ENCODE data around the gene ARMC2. TPM values are rescaled to one million over a fixed set of nuclear protein-coding genes. Genes with fewer than 3 reads are reported as not detected.

ARMC2 gene
- total RNA-seq, 1 experiment from 2014 or later = 1.1 TPM

DNA sequence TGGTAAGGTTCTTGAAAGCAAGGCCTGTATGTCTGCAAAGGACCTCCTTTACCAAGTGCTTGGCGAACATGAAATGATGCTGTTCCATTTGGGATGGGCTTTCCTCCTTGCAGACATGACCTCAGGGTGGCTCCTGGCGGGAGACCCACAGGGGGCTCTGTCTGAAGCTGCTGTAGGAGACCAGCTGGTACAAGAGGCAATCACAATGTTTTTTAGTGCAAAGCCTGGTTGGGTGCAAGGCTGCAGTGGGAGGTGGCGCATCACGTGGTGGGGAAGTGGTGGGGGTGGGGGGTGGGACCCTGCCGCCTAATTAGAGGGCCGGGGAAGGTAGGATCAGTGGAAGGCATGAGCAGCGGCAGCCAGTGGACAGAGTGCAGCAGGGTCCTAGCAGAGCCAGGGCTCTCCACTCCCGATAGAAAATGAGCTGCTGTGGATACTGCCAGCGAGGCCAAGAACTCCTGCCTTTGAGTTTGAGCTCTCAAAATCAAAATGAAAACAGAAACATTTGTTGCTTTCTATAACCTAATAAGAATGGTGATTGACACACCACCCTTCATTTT is 9.1 kb upstream of the ARMC2 start:
- Histone ChIP-seq H3K79me2 (ENCODE audit: low read length) (no peaks in the 10 kb centered on the region), H3K4me1 (ENCODE audit: insufficient read depth, low read length) (0 out of 2 replicates have a peak, but pooled peaks cover 6% of the 10 kb centered on the region), H3K9me2 (replicated peaks; ENCODE audit: low read length) (no peaks in the 10 kb centered on the region), H3K4me3 (ENCODE audit: low read length) (no peak overlapping the region), H4K20me1 (ENCODE audit: low read length) (no peaks in the 10 kb centered on the region), H3K36me3 (ENCODE audit: low read depth, low read length) (no peaks in the 10 kb centered on the region), H3K27ac (ENCODE audit: low read length) (no peak overlapping the region), H3K27me3 (ENCODE audit: low read length) (no peaks in the 10 kb centered on the region), H2AFZ (ENCODE audit: low read length) (no peak overlapping the region), H3F3A (ENCODE audit: low read length, unreplicated experiment) (no peaks in the 10 kb centered on the region), H3K4me2 (ENCODE audit: low read length) (no peak overlapping the region), H3K9me3 (ENCODE audit: low read length) (no peaks in the 10 kb centered on the region), H3K9ac (ENCODE audit: low read length) (no peak overlapping the region)
- intact Hi-C loops (cut with micrococcal nuclease) = loop anchor here (5.0 kb wide), 2 partner anchors 233 to 277 kb away; partner anchors contain the start of gene FOXO3
- TF ChIP-seq, protein P1, sequence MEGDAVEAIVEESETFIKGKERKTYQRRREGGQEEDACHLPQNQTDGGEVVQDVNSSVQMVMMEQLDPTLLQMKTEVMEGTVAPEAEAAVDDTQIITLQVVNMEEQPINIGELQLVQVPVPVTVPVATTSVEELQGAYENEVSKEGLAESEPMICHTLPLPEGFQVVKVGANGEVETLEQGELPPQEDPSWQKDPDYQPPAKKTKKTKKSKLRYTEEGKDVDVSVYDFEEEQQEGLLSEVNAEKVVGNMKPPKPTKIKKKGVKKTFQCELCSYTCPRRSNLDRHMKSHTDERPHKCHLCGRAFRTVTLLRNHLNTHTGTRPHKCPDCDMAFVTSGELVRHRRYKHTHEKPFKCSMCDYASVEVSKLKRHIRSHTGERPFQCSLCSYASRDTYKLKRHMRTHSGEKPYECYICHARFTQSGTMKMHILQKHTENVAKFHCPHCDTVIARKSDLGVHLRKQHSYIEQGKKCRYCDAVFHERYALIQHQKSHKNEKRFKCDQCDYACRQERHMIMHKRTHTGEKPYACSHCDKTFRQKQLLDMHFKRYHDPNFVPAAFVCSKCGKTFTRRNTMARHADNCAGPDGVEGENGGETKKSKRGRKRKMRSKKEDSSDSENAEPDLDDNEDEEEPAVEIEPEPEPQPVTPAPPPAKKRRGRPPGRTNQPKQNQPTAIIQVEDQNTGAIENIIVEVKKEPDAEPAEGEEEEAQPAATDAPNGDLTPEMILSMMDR (conservative IDR thresholded peaks at IDR 0.05; ENCODE audit: low read depth, low read length) = no peak
- TF ChIP-seq EZH2 (IDR thresholded peaks at IDR 0.05; ENCODE audit: low read length, unreplicated experiment) = no peak
- TF ChIP-seq EZH2phosphoT487 (IDR thresholded peaks at IDR 0.05; ENCODE audit: borderline replicate concordance, low read length) = no peak
- BruUV-seq (replicated peaks) = no TSS peak
- CTCF ChIA-PET = interaction anchor here (0.6 to 0.7 kb wide), 2 partner anchors 236 to 281 kb away, joined by 4 to 6 read pairs; no protein-coding TSS in a partner anchor
- no peak for DNase-seq
- POLR2A ChIA-PET (ENCODE audit: unreplicated experiment) = no interaction called here
- ATAC-seq = no peak

DNA sequence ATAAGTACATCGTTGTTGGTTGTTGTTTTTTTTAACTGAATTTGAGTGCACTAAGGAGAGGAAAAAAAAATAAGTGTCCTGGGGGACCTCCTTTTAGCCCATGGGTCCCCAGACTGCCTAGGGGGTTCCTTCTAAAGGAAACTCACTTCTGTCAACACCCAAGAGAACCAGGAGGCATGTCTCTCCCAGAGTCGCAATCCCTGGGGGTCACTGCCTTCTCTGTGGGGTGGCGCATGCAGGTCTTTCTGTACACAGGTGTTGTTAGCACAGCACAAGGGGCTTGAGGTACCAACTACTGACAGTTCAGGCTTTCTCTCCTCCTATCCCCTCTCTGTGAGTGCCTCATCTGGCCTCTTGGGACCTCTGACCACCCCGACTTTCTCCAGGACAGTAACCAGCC is 7.3 kb upstream of the ARMC2 start:
- ChIA-PET POLR2A (ENCODE audit: unreplicated experiment) (no interaction called here), CTCF (no interaction called here)
- no TSS peak for BruUV-seq (replicated peaks)

DNA sequence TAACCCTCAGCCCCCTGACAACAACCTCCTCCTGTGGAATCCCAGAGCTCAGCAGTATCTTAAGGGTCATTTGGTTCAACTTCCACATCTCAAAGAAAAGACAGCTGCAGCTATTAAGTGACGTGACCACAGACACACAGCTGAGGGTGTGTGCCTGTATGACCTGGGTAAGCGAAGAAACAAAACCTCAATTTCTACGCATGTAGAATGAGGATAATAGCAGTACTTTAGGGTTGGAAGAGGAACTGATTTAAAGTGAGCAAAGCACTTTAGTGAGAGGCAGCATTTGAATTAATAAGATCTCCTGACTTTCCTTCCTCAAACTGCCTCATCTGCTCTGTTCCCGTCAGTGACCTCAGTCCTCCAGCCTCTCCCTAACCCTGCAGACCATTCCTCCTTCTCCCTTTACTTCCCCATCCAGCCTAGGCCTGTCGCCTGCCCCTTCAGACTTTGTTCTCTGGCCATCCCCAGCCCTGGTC is 6.8 kb upstream of the ARMC2 start:
- no peaks in the 10 kb centered on the region for H3K9me3 ChIP-seq (ENCODE audit: low read length)
- no peaks in the 10 kb centered on the region for H3K27me3 ChIP-seq (ENCODE audit: low read length)
- no peak overlapping the region for H2AFZ ChIP-seq (ENCODE audit: low read length)
- no peak overlapping the region for H3K4me2 ChIP-seq (ENCODE audit: low read length)
- 0 out of 2 replicates have a peak, but pooled peaks cover 6% of the 10 kb centered on the region for H3K4me1 ChIP-seq (ENCODE audit: insufficient read depth, low read length)
- POLR2A ChIA-PET (ENCODE audit: unreplicated experiment) = no interaction called here
- no peaks in the 10 kb centered on the region for H3K36me3 ChIP-seq (ENCODE audit: low read depth, low read length)
- no peak overlapping the region for H3K9ac ChIP-seq (ENCODE audit: low read length)
- intact Hi-C loops (cut with micrococcal nuclease) = no loop called here
- no TSS peak for BruUV-seq (replicated peaks)
- no peak for ATAC-seq
- CTCF ChIA-PET = no interaction called here
- no peak for DNase-seq
- no peaks in the 10 kb centered on the region for H4K20me1 ChIP-seq (ENCODE audit: low read length)
- no peaks in the 10 kb centered on the region for H3K9me2 ChIP-seq (replicated peaks; ENCODE audit: low read length)
- H3K27ac ChIP-seq (ENCODE audit: low read length) = no peak overlapping the region
- no peak overlapping the region for H3K4me3 ChIP-seq (ENCODE audit: low read length)
- TF ChIP-seq EZH2 (IDR thresholded peaks at IDR 0.05; ENCODE audit: low read length, unreplicated experiment) = no peak
- TF ChIP-seq, protein P1 (conservative IDR thresholded peaks at IDR 0.05; ENCODE audit: low read depth, low read length) = no peak
- H3F3A ChIP-seq (ENCODE audit: low read length, unreplicated experiment) = no peaks in the 10 kb centered on the region
- H3K79me2 ChIP-seq (ENCODE audit: low read length) = no peaks in the 10 kb centered on the region

More for the DNA sequence above, 7.3 kb upstream of the ARMC2 start:
- no peak for ATAC-seq
- no peaks in the 10 kb centered on the region for H3F3A ChIP-seq (ENCODE audit: low read length, unreplicated experiment)
- 0 out of 2 replicates have a peak, but pooled peaks cover 6% of the 10 kb centered on the region for H3K4me1 ChIP-seq (ENCODE audit: insufficient read depth, low read length)
- no peak overlapping the region for H3K4me3 ChIP-seq (ENCODE audit: low read length)
- H3K9ac ChIP-seq (ENCODE audit: low read length) = no peak overlapping the region
- no peaks in the 10 kb centered on the region for H3K9me3 ChIP-seq (ENCODE audit: low read length)
- no peak overlapping the region for H2AFZ ChIP-seq (ENCODE audit: low read length)
- H3K36me3 ChIP-seq (ENCODE audit: low read depth, low read length) = no peaks in the 10 kb centered on the region
- TF ChIP-seq EZH2phosphoT487 (IDR thresholded peaks at IDR 0.05; ENCODE audit: borderline replicate concordance, low read length) (no peak), EZH2 (IDR thresholded peaks at IDR 0.05; ENCODE audit: low read length, unreplicated experiment) (no peak)
- TF ChIP-seq, protein P1 (conservative IDR thresholded peaks at IDR 0.05; ENCODE audit: low read depth, low read length) = no peak
- no peak for DNase-seq
- no peaks in the 10 kb centered on the region for H3K79me2 ChIP-seq (ENCODE audit: low read length)
- H3K9me2 ChIP-seq (replicated peaks; ENCODE audit: low read length) = no peaks in the 10 kb centered on the region
- no peak overlapping the region for H3K27ac ChIP-seq (ENCODE audit: low read length)
- H3K27me3 ChIP-seq (ENCODE audit: low read length) = no peaks in the 10 kb centered on the region
- no peaks in the 10 kb centered on the region for H4K20me1 ChIP-seq (ENCODE audit: low read length)
- no peak overlapping the region for H3K4me2 ChIP-seq (ENCODE audit: low read length)
- intact Hi-C loops (cut with micrococcal nuclease) = no loop called here
